Measurements from ENCODE around the gene TUNAR.
A peak's percentile ranks its signal among the peaks of the same experiment; 100 is the strongest.

The TUNAR gene

GRCh38 chr14:95876761-95877538, at the start of gene TUNAR:
TUNAR (plus strand) TSS chr14:95876832.
- DNase-seq (ENCODE audit: low spot score), result no peak

GRCh38 chr14:95828649-95829265, 47.9 kb upstream of the TUNAR start:
- no peak for DNase-seq (ENCODE audit: low spot score)

DNA sequence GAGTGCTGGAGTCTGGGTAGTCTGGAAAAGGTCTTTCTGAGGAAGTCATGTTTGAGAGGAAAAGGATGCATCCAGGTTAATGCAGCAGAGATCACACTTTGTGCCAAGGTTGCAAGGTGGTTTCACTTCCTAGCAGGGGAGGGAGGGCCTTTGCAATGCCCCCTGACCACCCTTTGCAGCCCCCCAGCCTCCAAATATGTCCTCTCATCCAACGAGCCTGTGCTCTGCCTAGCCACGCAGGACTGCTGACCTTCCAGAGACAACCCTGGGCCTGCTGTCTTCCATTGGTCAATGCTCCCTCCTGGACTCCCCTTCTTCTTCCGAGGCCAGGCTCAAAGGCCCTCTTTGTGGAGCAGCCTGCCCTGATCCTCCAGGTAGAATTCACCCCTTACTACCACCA, 47.3 kb upstream of the TUNAR start:
- no peak for DNase-seq (ENCODE audit: low spot score)

GRCh38 chr14:95830386-95830785, 46.2 kb upstream of the TUNAR start:
- DNase-seq (ENCODE audit: low spot score), result no peak

DNA sequence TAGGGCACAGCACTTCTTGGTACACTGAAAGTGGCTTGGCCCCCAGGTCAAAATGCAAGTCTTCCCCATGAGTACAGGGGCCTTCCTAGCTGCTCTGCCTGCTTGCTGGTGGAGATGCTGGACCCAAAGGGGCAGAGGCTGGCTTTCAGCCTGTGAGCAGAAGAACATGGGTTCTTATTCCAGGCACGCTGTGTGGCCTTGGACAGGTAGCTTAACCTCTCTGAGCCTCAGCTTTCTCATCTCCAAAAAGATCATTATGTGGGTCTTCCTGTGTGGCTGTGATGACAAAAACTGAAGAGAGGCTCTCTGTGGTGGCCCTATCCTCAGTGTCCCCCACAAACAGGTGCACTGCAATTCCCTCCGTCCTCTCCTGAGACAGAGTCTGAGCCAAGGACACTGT, 45.6 kb upstream of the TUNAR start:
- no peak for DNase-seq (ENCODE audit: low spot score)

DNA sequence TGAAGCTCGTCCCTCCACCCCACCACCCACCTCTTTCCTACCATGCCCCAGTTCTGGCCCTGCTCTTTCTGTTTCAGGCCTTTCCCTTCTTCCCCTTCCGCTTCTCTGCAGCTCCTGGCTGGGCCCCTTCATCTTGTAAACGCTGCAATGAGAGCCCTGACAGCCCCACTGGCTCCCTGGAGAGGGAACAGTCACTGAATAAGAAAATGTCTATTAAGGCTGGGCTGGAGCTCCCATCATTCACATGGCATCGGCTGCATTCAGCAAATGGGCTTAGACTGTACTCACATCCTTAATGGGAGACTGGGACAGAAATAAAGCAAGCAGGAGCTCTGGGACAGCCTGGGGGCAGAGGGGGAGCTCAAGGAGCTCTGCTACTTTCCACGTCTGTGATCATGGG, 45.2 kb upstream of the TUNAR start:
- DNase-seq (ENCODE audit: low spot score), result no peak

DNA sequence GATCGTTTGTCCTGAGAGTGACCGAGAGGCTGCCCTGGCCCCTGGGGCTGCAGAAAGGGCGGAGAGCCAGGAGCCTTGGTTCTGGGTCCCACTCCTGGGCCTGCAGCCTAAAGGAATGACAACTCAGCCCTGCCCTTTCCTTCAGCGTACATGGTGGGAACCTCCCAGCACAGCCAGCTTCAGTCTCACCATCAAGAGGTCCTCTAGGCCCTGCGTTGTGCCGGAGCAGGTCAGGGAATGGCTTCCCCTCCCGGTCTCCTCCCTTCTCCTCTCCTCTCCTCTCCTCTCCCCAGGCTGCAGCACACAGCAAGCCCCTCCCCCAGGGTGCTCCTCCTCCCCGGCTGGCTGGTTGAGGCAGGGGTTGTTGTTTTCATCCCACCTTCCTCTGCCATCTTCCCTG, 44.6 kb upstream of the TUNAR start:
- no peak for DNase-seq (ENCODE audit: low spot score)

- DNase-seq (ENCODE audit: low spot score), result peak; percentile 47
These were observed 43.2 kb upstream of the TUNAR start for GRCh38 chr14:95833429-95833828.

- DNase-seq (ENCODE audit: low spot score), result no peak
These were observed 42.1 kb upstream of the TUNAR start for GRCh38 chr14:95834496-95834895.

DNA sequence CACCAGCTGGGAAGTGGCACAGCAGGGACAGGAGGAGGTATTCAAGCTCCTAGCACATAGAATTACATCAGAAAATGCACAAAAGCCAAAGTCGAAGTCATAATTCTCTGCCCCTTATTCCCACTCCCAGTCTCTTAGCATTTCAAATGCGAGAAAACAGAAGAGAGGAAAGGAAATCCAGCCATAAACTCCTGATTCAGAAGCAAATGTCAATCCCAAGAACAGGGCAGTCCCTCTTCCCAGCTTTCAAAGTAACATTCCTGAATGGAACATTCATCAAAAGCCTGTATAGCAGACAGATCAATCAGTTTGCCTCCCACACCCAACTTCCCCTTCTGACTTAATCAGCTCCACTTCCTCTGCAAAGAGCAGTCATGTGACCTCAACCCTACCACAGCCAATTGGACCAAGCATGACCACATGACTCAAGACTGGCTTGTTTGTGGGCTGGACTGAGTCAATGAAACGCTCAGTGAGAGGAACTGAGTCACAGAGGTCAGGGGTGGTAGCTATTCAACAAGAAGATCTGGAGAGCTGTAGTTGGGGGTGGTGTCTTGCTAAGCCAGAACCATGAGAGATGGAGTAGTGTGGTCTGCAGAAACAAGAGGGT, 41.4 kb upstream of the TUNAR start:
- DNase-seq (ENCODE audit: low spot score), result peak; percentile 54

DNA sequence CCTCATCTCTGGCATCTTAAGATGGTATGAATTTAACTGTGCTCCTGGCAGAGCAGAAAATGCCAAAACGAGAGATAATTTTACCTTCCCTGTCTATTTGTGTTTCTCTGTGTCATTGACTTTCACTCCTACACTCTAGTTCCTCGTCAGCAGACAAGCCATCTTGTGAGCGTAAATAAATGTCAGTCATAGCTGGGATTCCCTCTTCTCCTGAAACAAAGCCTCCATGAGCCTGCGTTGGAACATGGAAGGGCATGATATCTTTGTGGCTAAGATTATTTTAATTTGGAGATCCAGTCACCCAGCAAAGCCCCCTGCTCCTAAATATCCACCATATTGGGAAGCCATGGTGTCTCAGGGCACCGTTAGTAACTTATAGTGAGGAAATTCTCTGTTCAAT, 37.8 kb upstream of the TUNAR start:
- DNase-seq (ENCODE audit: low spot score), result no peak

DNA sequence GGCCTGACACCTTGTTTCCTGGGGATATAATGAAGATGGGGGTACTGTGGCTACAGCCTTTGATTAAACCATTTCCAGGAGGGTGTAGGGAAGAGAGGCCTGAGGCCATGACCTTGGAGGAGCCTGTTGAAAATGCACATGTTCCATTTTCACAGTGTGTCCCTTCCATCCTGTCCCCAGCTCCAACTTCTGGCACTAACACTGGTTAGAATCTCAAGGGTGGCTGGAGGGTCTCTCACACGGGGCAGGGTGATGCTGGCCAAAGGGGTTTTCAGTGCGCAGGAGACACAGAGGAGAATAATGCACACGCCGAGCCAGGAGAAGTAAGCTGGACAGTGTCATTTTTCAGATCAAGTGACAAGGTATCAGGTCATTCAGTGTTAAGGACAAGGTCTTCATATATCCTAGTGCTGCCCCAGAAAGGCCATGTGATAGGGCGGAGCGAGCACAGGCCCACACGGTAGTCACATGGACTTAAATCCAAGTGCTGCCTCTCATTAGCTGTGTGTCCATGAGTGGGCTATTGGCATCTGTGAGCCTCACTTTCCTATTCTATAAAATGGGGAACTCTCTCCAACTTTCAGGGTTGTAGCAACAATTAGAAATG, 36.4 kb upstream of the TUNAR start:
- no peak for DNase-seq (ENCODE audit: low spot score)

GRCh38 chr14:95841668-95842067, 35.0 kb upstream of the TUNAR start:
- DNase-seq (ENCODE audit: low spot score), result no peak

GRCh38 chr14:95849761-95850160, 26.9 kb upstream of the TUNAR start:
- DNase-seq (ENCODE audit: low spot score), result no peak

DNA sequence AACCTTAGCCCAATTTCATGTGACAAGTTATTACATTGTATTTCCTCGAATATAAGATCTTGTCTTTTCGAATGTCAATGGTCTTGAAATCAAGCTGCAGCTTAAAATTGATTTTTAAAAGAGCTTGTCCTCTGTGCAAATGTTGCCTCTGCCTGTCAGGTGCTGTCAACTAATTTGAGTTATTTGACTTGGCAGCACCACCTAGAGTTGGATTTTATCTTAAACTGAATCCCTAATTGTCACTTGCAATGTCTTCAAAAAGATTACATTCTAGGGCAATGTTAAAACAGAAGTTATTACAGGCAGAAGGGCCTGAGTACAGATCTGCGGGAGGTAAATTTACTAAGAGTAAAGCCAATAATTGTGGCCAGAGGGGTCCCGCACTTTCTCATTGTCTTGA, 26.2 kb upstream of the TUNAR start:
- no peak for DNase-seq (ENCODE audit: low spot score)

GRCh38 chr14:95855606-95856005, 21.0 kb upstream of the TUNAR start:
- DNase-seq (ENCODE audit: low spot score), result no peak

DNA sequence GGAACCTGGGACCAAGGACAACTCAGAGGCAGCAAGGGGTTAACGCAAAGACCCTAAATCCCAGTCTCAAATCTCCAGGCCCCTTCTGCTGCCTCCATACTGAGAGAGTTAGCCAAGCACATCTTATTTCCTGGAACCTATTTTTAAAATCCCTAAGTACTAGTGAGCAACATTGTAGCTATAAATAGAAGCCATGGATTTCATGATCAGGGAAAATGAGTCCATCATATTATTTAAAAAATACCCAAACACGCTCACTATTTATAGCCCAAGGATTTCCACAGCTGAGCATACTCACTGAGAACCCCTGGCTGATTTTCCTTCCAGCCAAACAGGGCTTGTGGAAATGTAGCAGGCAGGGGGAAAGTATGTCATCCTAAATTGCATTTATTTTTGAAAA, 19.4 kb upstream of the TUNAR start:
- DNase-seq (ENCODE audit: low spot score), result no peak

- DNase-seq (ENCODE audit: low spot score), result no peak
These were observed 17.7 kb upstream of the TUNAR start for GRCh38 chr14:95858893-95859292.

DNA sequence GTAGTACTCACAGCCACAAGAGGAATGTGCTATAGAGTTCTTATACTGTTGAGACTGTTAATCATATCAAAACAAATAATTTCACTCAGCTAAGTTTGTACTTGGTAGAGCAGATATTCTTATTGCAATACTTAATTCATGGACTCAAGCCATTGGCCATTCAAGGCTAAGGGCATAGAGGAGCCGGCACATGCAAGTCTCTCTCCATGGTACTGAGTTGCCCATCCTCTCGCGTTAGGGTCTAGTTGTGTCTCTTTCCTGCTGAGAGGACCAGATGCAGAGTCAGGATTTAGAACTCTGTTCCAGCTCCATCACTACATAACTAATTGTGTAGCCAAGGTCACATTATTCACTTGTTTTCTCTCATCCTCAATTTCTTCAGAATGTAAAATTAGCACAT, 14.4 kb upstream of the TUNAR start:
- DNase-seq (ENCODE audit: low spot score), result peak; percentile 23

DNA sequence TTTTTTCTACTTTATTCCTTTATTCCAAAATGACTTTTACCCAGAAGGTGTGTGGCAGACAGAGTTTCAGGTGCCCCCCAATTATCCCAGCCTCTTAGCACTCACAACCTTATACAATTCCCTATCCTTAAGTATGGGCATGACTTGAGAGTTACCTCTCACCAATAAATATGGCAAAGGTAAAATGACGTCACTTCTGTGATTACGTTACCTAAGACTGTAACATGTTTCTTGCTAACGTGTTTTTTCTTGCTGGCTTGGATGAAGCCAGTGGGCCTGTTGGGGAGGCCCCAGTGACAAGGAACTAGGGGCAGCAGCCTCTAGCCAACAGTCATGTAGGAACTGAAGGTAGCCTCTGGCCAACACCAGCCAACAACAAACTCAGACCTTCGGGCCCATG, 13.3 kb upstream of the TUNAR start:
- DNase-seq (ENCODE audit: low spot score), result no peak

DNA sequence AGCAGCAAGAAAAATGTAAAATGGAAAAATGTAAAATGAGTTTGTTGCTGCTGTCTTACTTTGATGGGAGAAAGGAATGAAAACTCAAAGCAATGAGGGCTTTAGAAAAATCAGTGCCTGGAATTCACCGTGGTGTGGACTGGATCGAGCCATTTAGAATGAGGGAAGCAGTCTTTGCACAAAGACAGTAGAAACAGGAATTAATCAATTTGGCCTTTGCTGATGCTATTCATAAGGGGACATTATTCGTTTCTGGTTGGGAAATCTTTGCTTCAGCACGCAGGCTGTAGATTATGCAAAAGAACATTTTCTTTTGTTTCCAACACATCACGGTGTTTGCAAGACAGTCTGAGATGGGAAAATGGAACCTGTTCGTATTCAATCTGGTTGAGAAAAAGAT, 6.9 kb upstream of the TUNAR start:
- DNase-seq (ENCODE audit: low spot score), result no peak

DNA sequence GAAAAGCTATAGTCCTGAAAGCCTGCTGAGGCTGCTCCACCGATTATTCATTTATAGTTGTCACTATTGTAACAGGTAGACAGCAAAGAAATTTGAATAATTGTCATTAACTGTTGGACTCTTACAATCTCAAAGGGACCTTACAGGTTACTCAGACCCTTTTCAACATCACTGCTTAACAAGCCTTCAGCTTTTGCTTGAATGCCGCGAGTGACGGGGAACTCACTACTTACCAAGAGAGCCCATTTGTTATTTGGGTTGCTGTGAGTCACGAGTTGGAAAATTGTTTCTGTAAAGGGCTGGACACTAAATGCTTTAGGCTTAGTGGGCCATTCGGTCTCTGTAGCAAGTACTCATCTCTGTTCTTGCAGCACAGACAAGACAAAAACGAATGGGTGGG, 5.9 kb upstream of the TUNAR start:
- DNase-seq (ENCODE audit: low spot score), result no peak

- no peak for DNase-seq (ENCODE audit: low spot score)
These were observed 5.1 kb upstream of the TUNAR start for GRCh38 chr14:95871531-95871930.
